LNCaP clone FGC (cell line): ENCODE results near the gene AKAP8.

Source experiments
- DNase-seq: peaks from one replicate; pipeline ENCODE4 v3.0.0-alpha.2; 2011; ENCODE audit warnings: low read depth
- H3K4me3 ChIP-seq: 2 replicates; pipeline ENCODE4 v1.5.1; 2011; ENCODE audit warnings: mild to moderate bottlenecking, low read depth, low read length, control low read depth
- CTCF ChIP-seq: IDR thresholded peaks from 2 replicates; pipeline ENCODE4 v1.5.1; 2012; ENCODE audit warnings: mild to moderate bottlenecking; ENCODE audit not compliant: control insufficient read depth, insufficient read depth; ENCODE audit errors: extremely low read depth

Gene AKAP8

GRCh38 chr19:15390814-15391213 lies 11.2 kb upstream of the AKAP8 start:
- no peak for TF ChIP-seq CTCF
- no peak overlapping the region for H3K4me3 ChIP-seq
- DNase-seq = no peak

GRCh38 chr19:15381864-15382263 lies 2.3 kb upstream of the AKAP8 start:
- no peak for DNase-seq
- H3K4me3 ChIP-seq = no peak overlapping the region
- no peak for TF ChIP-seq CTCF

- no peak for TF ChIP-seq CTCF
- no peak for DNase-seq
- no peak overlapping the region for H3K4me3 ChIP-seq
Observed at GRCh38 chr19:15381429-15381828, 1.8 kb upstream of the AKAP8 start.

- DNase-seq = peak; percentile 47
- H3K4me3 ChIP-seq = peak overlapping the region; percentile 69
- TF ChIP-seq CTCF = no peak
Observed at GRCh38 chr19:15379999-15380647, 536 bp upstream of the AKAP8 start.

GRCh38 chr19:15378534-15379082 lies 979 bp downstream of the AKAP8 start:
- no peak for DNase-seq

GRCh38 chr19:15374796-15375440 lies 4.7 kb downstream of the AKAP8 start:
- TF ChIP-seq CTCF = no peak
- H3K4me3 ChIP-seq = peak overlapping the region; percentile 40
- peak; percentile 58 for DNase-seq

More at GRCh38 chr19:15378534-15379082, 979 bp downstream of the AKAP8 start:
- H3K4me3 ChIP-seq = peak overlapping the region; percentile 69
- TF ChIP-seq CTCF = no peak

- no peak for TF ChIP-seq CTCF
- peak overlapping the region; percentile 40 for H3K4me3 ChIP-seq
- no peak for DNase-seq
Observed at GRCh38 chr19:15374105-15374651, 5.4 kb downstream of the AKAP8 start.
